LoVo (cell line): Measurements from ENCODE around the gene DCLK2.

Source experiments
- DNase-seq: peaks from one replicate; pipeline ENCODE4 v3.0.0-alpha.2; 2016; ENCODE audit warnings: low spot score

The DCLK2 gene

GRCh38 chr4:150264595-150265161, 186.4 kb downstream of the DCLK2 start:
- DNase-seq: no peak

- no peak for DNase-seq
These were observed 187.6 kb downstream of the DCLK2 start for GRCh38 chr4:150265806-150266205.

GRCh38 chr4:150268444-150268843, 190.2 kb downstream of the DCLK2 start:
- DNase-seq: no peak

- no peak for DNase-seq
These were observed 200.0 kb downstream of the DCLK2 start for GRCh38 chr4:150278206-150278605.

GRCh38 chr4:150280081-150280895, 202.0 kb downstream of the DCLK2 start:
- DNase-seq: no peak

- no peak for DNase-seq
These were observed 202.7 kb downstream of the DCLK2 start for GRCh38 chr4:150280975-150281374.

- no peak for DNase-seq
These were observed 205.4 kb downstream of the DCLK2 start for GRCh38 chr4:150283689-150284088.

GRCh38 chr4:150286656-150287055, 208.4 kb downstream of the DCLK2 start:
- DNase-seq: no peak

GRCh38 chr4:150289198-150289597, 211.0 kb downstream of the DCLK2 start:
- DNase-seq: no peak

GRCh38 chr4:150289881-150290280, 211.6 kb downstream of the DCLK2 start:
- DNase-seq: no peak

GRCh38 chr4:150297861-150298474, 219.7 kb downstream of the DCLK2 start:
- DNase-seq: peak; percentile 22

- no peak for DNase-seq
These were observed 221.6 kb downstream of the DCLK2 start for GRCh38 chr4:150299816-150300215.

- DNase-seq: no peak
These were observed 224.3 kb downstream of the DCLK2 start for GRCh38 chr4:150302553-150302952.

GRCh38 chr4:150305995-150306394, 227.8 kb downstream of the DCLK2 start:
- DNase-seq: no peak

GRCh38 chr4:150306719-150307118, 228.5 kb downstream of the DCLK2 start:
- DNase-seq: no peak
